GM11168 (cell line): ENCODE results near the gene C1S.
"Not testable (repeated sequence)": the region's sequence is repeated elsewhere in the genome, so short reads cannot be mapped to it uniquely, and the experiment has no call there.

Experiments used
- in situ Hi-C: fragments of 300-500 bp; cut with MboI; formaldehyde crosslinking; loops from one replicate; pipeline ENCODE4 v1.12.0; 2022; ENCODE audit warnings: low sequenced_read_pairs; ENCODE audit not compliant: unreplicated experiment

The C1S gene

DNA sequence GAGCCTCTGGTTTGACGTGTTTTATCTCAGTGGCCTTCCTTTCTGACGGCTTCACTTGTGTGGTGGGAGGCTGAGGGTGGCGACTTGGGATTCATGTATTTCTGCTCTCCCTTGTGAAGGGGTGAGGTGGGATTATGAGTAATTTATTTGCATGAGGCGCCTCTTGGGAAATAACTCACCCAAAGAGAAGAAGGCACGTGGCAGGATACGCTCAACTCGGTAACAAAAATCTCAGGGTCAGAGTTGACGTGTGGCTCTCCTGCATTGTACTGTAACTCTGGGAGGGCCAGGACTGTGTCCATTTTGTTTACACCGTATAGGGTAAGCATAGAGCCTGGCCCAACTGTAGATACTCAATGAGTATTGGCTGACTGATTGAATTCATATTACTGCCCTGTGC lies 14.6 kb upstream of the C1S start:
- in situ Hi-C loops = no loop called here

DNA sequence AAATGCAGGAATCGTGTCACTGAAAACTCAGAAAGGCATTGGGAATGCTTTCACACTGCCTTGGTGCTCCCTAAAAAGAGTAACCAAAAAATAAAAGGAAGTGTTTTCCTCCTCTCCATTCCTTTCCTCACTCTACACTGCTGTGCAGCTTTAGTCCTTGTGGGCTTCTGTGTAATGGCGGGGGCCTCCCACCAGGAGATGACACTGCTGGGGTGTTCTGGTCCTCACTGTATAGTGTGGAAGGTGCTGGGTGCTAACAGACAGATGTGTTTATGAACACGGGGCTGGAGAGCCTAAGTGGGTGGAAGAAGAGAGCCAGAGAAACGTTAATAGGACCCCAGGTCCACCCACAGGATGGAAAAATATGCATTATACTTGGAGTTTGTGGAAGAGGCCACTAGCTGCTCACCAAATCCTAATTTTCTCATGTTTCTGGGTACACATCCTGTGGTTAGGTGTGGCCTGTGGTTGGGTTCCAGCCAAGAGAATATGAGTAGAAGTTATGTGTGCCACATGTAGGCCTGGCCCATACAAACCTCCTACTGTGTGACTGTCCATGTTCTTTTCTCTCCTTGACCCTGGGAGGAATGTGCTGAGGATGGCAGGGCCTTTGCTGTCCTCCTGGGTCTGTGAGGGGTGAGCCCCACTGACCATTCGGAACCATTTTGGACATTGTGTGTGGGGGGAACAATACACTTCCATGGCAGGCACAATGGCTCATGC lies 14.0 kb upstream of the C1S start:
- in situ Hi-C loops = no loop called here

DNA sequence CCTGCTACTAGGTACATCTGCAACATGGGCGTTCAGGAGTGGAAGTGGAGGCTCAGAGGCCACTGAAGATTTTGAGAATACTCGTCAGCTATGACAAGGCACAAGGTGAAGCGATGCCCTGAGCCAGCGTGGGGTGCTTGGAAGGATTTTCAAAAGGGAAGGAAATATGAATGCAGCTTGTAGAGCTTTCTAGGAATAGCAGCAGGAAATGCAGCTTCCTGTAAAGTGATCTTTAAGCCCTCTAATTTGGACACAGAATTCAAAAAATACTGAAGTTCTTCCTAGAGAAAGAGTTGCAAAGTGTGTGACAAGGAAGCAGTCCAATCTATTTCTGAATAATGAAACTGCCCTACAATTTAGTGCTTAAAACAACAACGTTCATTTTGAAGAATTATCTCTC lies 13.2 kb upstream of the C1S start:
- in situ Hi-C loops = no loop called here

DNA sequence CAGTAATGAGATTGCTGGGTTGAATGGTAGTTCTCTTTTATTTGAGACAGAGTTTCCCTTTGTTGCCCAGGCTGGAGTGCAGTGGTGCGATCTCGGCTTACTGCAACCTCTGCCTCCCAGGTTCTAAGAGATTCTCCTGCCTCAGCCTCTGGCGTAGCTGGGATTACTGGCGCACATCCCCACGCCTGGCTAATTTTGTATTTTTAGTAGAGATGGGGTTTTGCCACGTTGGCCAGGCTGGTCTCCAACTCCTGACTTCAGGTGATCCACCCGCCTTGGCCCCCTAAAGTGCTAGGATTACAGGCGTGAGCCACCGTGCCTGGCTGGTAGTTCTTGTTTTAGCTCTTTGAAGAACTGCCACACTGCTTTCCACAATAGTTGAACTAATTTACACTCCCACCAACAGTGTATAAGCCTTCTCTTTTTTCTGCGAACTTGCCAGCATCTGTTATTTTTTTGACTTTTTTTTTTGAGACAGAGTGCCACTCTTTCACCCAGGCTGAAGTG lies 11.0 kb upstream of the C1S start:
- in situ Hi-C loops = not testable (repeated sequence)

DNA sequence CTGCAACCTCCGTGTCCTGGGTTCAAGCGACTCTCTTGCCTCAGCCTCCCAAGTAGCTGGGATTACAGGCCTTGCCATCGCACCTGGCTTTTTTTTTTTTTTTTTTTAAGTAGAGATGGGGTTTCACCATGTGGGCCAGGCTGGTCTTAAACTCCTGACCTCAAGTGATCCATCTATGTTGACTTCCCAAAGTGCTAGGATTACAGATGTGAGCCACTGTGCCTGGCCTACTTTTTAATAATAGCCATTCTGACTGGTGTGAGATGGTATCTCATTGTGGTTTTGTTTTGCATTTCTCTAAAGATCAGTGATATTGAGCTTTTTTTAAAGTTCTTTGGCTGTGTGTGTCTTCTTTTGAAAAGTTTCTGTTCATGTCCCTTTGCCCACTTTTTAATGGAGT lies 10.5 kb upstream of the C1S start:
- in situ Hi-C loops = not testable (repeated sequence)

DNA sequence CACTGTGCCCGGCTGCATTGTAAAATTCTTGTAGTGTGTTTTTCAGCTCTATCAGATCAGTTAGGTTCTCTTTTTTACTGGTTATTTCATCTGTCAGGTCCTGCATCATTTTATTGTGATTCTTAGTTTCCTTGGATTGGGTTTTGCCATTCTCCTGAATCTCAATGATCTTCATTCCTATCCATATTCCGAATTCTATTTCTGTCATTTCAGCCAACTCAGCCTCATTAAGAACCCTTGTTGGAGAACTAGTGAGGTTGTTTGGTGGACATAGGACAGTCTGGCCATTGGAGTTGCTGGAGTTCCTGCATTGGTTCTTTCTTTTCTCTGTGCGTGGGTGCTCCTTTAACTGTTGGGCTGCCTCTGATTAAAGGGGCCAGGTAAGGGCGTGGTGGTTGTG lies 5.6 kb upstream of the C1S start:
- in situ Hi-C loops = no loop called here

DNA sequence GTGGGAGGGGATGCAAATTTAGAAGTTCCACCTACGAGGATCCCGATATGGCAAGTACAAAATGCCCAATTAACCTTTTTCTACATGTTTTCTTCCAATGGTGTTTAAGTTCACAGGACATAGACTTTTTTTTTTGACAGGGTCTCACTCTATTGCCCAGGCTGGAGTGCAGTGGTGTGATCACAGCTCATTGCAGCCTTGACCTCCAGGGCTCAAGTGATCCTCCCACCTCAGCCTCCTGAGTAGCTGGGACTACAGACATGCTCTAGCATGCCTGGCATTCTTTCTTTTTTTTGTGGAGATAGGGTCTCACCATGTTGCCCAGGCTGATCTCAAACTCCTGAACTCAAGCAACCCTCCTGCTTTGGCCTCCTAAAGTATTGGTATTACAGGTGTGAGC lies 4.8 kb upstream of the C1S start:
- in situ Hi-C loops = not testable (repeated sequence)

DNA sequence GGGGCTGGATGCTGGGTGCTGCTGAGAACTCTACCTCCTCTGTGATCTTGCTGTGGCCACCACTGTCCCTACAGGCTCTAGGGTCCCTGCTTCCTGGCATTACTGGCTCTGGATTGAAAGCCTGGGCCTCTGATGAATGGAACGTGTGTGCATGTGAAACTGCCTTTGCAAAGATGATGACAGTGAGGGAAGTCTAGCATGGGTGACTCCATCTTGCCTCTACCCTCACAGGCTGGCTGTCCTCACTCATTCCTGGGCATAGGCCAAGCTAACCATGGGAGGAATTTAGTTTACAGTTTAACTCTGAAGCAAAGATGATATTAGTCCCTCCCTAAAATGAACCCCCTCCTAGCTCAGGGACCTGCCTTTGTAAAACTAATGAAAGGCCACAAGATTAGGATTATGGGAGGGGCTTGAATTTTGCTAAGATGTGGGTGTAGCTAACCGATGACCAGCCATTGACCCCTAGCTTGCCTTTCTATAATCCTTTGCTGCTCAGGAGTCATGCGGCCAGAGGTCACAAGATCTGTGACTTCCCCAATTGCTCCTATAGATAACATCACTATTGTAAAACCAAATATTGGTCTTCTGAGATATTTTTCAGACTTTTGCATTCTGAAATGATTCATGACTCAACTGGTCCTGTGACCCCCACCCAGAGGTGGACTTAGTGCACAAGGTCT lies 2.2 kb upstream of the C1S start:
- in situ Hi-C loops = no loop called here

DNA sequence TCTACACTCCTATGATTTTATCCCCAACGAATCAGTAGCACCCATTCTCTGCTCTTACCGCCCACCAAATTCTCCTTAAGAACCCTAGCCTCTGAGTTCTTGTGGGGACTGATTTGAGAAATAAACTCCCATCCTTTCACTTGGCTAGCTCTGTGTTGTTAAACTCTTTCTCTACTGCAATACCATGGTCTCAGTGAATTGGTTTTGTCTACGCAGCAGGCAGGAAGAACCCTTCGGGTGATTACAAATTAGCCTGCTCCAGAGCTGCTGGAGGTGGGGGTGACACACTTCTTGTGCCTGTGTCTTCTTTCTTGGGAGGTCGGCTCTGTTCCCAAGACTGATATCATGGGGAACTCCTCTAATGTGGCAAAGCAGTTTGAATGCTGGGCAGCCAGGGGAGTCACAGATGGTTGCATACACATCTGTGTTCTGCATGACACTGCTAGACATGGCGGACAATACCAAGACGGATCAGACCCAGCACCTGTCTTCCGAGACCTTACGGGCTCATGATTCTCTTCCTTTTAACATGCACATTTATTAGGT lies 1.6 kb upstream of the C1S start:
- in situ Hi-C loops = no loop called here

DNA sequence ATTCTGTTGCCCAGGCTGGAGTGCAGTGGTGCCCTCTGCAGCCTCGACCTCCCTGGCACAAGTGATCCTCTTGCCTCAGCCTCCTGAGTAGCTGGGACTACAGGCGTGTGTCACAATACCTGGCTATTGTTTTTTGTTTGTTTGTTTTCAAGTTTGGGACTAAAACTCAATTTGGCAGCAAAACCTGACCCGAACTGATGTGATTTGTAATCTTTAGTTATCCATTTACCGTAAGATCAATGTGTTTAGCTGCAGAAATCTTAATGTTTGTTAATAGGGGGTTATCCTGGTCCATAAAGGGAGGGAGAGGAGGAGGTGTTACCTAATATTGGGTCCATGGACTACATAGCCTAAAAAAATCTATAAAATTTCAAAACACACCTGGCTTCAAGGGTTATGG lies 738 bp upstream of the C1S start:
- in situ Hi-C loops = no loop called here

DNA sequence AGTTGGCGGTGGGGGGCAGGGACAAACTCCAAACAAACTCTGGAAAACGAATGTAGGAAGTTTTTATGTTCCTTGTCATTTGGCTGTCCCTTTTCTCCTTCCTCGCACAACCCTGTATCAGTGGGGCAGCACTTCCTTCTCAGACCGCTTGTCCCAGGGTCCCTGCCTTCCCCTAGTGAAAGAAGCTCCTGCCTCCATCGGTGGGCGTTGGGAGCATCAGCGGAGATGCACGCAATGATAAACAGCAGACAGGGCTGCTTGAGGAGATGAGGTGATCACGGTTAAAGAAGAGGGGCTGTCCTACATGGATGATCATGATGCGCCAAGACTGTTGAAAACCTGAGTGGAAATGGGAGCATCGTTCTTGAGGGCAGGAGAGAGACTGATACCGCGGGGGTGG lies 620 bp downstream of the C1S start:
- in situ Hi-C loops = no loop called here

DNA sequence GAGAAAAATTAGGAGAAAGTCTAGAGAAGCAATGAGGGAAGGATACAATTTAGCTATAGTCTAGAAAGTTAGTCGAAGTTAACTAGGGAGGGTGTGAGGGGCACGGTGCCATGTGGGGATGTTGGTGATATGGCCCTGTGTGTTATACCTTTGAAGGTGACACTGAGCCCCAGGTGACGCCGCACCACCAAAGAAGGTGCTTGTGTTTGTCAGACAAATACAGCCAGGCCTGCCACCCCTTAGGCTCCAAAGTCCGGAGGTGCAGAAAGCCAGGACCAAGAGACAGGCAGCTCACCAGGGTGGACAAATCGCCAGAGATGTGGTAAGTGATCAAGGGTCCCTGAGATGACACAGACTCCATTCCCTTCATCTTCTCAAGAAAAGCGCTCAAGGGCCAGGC lies 1.1 kb downstream of the C1S start:
- in situ Hi-C loops = no loop called here

DNA sequence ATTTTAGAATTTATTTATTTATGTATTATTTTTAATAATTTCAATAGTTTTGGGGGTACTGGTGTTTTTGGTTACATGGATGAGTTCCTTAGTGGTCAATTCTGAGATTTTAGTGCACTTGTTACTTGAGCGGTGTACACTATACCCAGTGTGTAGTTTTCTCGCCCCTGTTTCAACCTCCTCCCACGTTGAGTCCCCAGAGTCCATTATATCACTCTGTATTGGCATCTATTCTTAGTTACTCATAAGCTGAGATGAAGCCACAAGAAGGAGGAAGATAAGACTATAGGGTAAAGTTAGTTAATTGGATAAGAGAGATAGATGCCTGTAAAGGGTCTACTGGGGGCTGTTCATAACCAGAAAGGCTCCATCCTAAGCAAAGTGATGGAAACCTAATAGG lies 4.0 kb downstream of the C1S start:
- in situ Hi-C loops = no loop called here

DNA sequence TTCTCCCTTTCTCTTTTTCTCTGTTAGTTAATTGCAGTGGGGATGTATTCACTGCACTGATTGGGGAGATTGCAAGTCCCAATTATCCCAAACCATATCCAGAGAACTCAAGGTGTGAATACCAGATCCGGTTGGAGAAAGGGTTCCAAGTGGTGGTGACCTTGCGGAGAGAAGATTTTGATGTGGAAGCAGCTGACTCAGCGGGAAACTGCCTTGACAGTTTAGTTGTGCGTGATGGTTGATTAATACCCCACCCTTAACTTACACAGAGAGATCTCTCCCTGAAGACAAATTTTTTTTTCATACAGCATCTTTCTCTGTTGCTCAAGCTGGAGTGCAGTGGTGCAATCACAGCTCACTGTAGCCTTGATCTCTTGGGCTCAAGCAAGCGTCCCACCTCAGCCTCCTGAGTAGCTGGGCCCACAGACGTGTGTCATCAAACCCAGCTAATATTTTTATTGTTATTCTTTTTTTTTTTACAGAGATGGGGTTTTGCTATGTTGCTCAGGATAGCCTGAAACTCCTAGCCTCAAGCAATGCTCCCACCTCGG lies 4.6 kb downstream of the C1S start:
- in situ Hi-C loops = no loop called here

DNA sequence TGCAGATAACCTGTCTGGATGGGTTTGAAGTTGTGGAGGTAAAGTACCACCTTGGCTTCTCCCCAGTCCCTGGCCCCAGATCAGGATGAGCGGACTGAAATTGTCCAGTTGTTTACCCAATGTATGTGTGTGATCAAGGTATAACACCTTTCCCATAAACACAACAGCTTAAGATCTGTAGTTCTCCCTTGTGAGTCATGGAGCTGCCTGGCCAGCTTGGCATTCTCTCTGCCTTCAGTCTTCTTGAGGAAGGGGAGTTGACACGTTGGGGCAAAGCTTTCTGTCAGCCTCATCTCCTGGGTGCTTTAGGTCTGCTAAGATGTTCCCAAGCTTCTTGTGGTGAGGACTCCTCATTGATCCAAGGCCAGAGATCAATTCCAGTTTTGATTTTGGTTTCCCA lies 6.1 kb downstream of the C1S start:
- in situ Hi-C loops = no loop called here

DNA sequence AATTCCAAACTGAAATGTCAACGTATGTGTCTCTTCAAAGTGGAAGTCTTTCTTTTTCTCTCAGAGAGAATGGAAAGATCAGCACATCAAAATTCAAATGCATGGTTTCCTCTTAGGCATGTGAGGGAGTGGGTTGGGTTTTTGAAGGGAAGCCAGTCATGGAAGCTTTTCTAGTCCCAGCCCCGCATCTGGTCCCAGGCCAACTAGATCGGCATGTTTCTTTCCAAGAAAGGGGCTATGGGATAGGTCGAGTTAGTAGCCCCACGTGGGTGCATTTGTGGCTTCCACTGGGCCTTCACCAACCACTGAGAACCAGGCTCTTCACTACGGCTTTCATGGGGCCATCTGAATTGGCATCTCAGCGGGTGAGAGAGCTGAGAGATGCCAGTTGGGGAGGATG lies 6.6 kb downstream of the C1S start:
- in situ Hi-C loops = no loop called here

DNA sequence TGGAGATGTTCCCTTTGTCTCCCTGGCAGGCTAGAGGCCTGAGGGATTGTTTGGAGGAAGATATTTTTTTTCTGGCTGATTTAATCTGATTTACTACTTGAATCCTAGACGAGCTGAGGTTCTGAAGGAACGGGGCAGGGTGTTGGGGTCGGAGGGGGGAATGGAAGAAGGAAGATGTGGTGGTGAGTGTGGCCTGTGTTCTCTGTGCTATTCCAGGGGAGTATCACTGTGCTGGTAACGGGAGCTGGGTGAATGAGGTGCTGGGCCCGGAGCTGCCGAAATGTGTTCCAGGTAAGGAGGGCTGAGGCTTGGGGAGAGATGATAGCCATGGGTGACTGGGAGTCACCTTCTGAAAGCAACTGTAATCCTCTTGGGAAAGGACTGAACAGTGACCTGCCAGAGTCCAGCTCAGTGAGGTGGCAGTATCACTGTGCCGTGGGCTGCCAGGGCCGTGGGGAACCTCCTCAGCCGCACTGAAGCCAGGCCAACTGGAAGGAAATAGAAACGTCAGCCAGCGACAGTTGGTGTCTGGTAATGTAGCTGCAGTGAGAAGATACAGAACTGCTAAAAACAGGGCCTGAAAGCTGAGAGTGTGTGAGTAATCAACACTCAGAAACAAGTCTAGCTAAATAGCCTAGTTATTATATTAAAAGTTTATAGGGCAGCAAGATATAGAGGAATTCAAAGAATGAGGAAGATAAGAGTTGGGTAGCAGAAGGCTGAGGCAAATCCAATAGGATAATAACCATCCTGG lies 7.9 kb downstream of the C1S start:
- in situ Hi-C loops = no loop called here

DNA sequence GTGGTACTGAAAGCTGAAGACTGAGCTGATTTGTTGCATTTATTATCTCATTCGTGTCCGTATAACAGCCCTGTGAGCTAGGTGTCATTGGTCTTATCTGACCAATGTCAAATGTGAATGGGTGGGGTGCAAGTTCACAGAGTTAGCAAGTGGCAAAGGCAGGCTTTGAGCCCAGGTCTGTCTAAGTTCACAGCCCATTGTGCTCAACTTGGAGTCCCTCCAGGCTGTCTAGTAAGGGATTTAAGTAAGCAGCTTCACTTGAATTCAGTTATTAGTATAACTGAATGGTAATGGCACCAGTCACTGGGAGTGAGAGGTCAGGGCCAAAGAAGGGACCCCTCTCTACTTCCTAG lies 8.5 kb downstream of the C1S start:
- in situ Hi-C loops = no loop called here

DNA sequence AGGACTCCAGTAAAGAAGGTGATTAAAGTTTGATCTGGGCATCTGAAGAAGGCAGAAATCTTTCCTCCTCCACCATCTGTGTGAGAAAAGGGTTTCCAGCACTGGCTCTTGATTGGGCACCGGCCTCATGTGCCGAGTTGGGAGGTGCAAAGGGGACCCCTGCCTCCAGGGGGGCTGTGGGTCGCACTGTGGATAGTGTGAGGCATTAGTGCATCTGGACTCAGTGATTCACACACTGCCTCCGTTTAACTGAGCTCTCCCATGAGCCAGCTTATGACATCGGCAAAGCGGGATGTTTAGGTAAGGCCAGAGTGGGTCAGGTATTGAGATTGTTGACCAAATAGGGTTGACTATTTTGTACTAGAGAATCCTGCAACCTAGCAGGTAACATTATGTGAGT lies 8.9 kb downstream of the C1S start:
- in situ Hi-C loops = no loop called here

DNA sequence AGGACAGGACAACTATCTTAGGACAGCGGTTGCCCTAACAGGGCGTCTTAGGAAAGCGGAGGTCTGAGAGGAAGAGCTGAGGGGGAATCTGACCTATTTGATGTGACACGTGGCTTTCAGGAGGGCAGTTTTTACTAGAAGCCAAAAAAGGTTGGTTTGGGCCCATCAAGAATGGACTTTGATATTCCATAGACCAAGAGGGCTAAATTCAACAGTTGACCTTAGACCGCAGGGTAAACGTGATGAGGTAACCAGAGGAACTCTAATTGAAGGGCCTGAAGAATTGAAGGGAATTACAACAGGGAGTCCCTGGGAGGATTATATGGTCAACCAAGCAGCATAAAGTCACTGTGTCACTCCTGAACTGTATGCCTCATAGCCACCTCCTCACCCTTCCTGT lies 11.5 kb downstream of the C1S start:
- in situ Hi-C loops = no loop called here

DNA sequence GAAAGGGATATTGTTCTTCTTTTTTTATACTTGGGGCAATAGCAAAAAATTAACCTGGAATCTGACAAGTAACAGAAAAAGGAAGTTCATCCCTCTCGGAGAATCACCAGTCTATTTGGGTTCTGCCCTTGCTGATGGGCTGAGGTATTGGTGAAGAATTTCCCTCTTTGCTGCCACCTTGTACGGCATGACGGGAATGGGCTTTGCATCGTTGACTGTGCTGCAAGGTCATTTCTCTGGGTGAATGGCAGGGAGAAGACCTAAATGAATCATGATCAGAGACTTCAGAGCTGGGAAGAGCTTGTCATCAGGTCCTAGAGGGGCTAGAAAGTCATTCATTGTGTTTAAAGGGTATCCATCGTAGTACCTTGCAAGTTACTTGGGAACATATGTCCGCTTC lies 12.0 kb downstream of the C1S start:
- in situ Hi-C loops = no loop called here
